GM23248 (cell line): ENCODE data around the gene ETV6. TPM values are rescaled to one million over a fixed set of nuclear protein-coding genes. Genes with fewer than 3 reads are reported as not detected.
A peak's percentile ranks its signal among the peaks of the same experiment; 100 is the strongest.

Experiments
- DNase-seq: peaks from one replicate; pipeline ENCODE4 v3.0.0-alpha.2; 2015
- H2AFZ ChIP-seq: fragments of 200-600 bp; sonication (generic); 2 replicates; pipeline ENCODE4 v1.6.1; 2016; ENCODE audit warnings: antibody characterized with exemption
- H3F3A ChIP-seq: fragments of 200-600 bp; sonication (generic); 2 replicates; pipeline ENCODE4 v1.6.1; 2016; ENCODE audit warnings: mild to moderate bottlenecking, antibody characterized with exemption, mixed run types; ENCODE audit not compliant: insufficient read depth
- H3K27ac ChIP-seq: fragments of 200-600 bp; sonication (generic); 2 replicates; pipeline ENCODE4 v1.5.1; 2016; ENCODE audit warnings: mild to moderate bottlenecking
- H3K27me3 ChIP-seq: fragments of 200-600 bp; sonication (generic); replicated peaks from 2 replicates; pipeline ENCODE4 v1.6.1; 2016; ENCODE audit warnings: mild to moderate bottlenecking; ENCODE audit not compliant: insufficient read depth
- H3K36me3 ChIP-seq: fragments of 200-600 bp; sonication (generic); 2 replicates; pipeline ENCODE4 v1.6.1; 2016; ENCODE audit warnings: low read depth, mild to moderate bottlenecking
- H3K4me1 ChIP-seq: fragments of 200-600 bp; sonication (generic); 2 replicates; pipeline ENCODE4 v1.6.1; 2016; ENCODE audit warnings: mild to moderate bottlenecking; ENCODE audit not compliant: insufficient read depth
- H3K4me2 ChIP-seq: fragments of 200-600 bp; sonication (generic); one replicate; pipeline ENCODE4 v1.6.1; 2016; ENCODE audit warnings: mild to moderate bottlenecking; ENCODE audit not compliant: unreplicated experiment
- H3K4me3 ChIP-seq: fragments of 200-600 bp; sonication (generic); 2 replicates; pipeline ENCODE4 v1.5.1; 2016; ENCODE audit warnings: mild to moderate bottlenecking
- H3K79me2 ChIP-seq: fragments of 200-600 bp; sonication (generic); 2 replicates; pipeline ENCODE4 v1.6.1; 2016; ENCODE audit warnings: mild to moderate bottlenecking; ENCODE audit not compliant: insufficient read depth
- H3K9ac ChIP-seq: fragments of 200-600 bp; sonication (generic); 2 replicates; pipeline ENCODE4 v1.6.1; 2016; ENCODE audit warnings: mild to moderate bottlenecking
- H3K9me2 ChIP-seq: fragments of 200-600 bp; sonication (generic); 2 replicates; pipeline ENCODE4 v1.6.1; 2016; ENCODE audit warnings: mixed run types, mild to moderate bottlenecking, moderate library complexity; ENCODE audit not compliant: insufficient read depth
- H3K9me3 ChIP-seq: fragments of 200-600 bp; sonication (generic); one replicate; pipeline ENCODE4 v1.6.1; 2017; ENCODE audit warnings: low read depth
- H4K20me1 ChIP-seq: fragments of 200-600 bp; sonication (generic); 2 replicates; pipeline ENCODE4 v1.6.0; 2016; ENCODE audit not compliant: insufficient read depth
- EZH2 ChIP-seq: fragments of 200-600 bp; sonication (generic); IDR thresholded peaks from 2 replicates; pipeline ENCODE4 v1.6.1; 2018; ENCODE audit warnings: antibody characterized with exemption, mild to moderate bottlenecking; ENCODE audit not compliant: insufficient read depth, poor library complexity, severe bottlenecking
- EZH2phosphoT487 ChIP-seq: fragments of 200-600 bp; sonication (generic); IDR thresholded peaks from 2 replicates; pipeline ENCODE4 v1.6.1; 2018; ENCODE audit warnings: antibody characterized with exemption, moderate library complexity, mild to moderate bottlenecking, low read depth; ENCODE audit not compliant: insufficient read depth
- WGBS, 2 experiments: methylation state at CpG; one replicate each; pipeline ENCODE4 v1.1.6; 2015 to 2017; ENCODE audit warnings: low lambda C conversion rate in 2 of 2, low coverage in 1 of 2; ENCODE audit errors: missing lambda C conversion rate in 2 of 2; 5-methylcytosine and 5-hydroxymethylcytosine counted together
- in situ Hi-C: fragments of 300-500 bp; cut with MboI; formaldehyde crosslinking; loops from 2 replicates; pipeline ENCODE4 v1.15.0; 2020
- polyA plus RNA-seq: library from polyadenylated mRNA; unstranded; fragments of >200 nt; fragmentation: Nextera tagmentation; extraction: Ambion mirVana; gene quantifications from 2 replicates; pipeline ENCODE4 v1.2.1, GENCODE V29; 2016
- total RNA-seq: library from RNA; depleted of rRNA; stranded (reverse); fragments of >200 nt; shearing (Covaris generic); gene quantifications from 2 replicates; pipeline ENCODE4 v1.2.3, GENCODE V29; 2014

Gene ETV6
- total and polyA plus RNA-seq, 2 experiments from 2014 or later: 2.5 to 10.4 TPM

DNA sequence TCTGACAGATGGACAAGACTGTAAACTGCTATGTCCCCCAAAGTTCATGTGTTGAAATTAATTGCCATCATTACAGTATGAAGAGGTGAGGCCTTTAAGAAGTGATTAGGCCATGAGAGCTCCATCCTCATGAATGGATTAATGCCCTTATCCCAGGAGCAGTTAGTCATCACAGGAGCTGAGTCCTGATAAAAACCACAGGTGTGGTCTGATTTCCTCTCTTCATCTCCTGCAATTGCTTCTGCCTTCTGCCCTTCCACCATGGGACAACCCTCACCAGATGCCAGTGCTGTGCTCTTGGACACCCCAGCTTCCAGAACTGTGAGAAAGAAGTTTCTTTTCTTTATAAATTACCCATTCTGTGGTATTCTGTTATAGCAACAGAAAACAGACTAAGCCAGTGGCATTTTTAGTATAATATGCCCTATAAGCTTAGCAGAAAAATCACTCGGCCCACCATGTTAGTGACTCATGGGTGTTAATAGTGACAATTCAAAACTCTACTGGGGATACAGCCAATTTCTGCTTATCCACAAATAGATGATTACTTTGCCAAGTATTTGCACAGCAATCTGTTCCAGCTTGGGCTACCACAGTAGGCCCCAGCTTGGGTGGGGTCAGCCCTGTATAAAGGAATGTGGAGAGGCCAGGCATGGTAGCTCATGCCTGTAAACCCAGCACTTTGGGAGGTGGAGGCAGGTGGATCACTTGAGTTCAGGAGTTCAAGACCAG is 292.3 kb downstream of the ETV6 start:
- in situ Hi-C loops: no loop called here
- Histone ChIP-seq H3K9me3 (no peaks in the 10 kb centered on the region), H3K36me3 (no peaks in the 10 kb centered on the region), H2AFZ (peak overlapping the region; percentile 0; the same call in 1 of the 2 replicates), H3K27me3 (no peaks in the 10 kb centered on the region), H3F3A (peaks cover 22% of the 10 kb centered on the region), H3K4me1 (peaks cover 17% of the 10 kb centered on the region), H3K9me2 (no peaks in the 10 kb centered on the region), H3K4me2 (peak overlapping the region; percentile 22), H3K79me2 (no peaks in the 10 kb centered on the region), H3K9ac (peak overlapping the region; percentile 14; the same call in 1 of the 2 replicates), H3K27ac (peak overlapping the region; percentile 62), H3K4me3 (no peak overlapping the region), H4K20me1 (no peaks in the 10 kb centered on the region)
- DNase-seq: peak; percentile 95
- 0% methylated on average over 1 of the region's 1 CpG for WGBS, 2 experiments
- TF ChIP-seq EZH2: no peak
- TF ChIP-seq EZH2phosphoT487: no peak

DNA sequence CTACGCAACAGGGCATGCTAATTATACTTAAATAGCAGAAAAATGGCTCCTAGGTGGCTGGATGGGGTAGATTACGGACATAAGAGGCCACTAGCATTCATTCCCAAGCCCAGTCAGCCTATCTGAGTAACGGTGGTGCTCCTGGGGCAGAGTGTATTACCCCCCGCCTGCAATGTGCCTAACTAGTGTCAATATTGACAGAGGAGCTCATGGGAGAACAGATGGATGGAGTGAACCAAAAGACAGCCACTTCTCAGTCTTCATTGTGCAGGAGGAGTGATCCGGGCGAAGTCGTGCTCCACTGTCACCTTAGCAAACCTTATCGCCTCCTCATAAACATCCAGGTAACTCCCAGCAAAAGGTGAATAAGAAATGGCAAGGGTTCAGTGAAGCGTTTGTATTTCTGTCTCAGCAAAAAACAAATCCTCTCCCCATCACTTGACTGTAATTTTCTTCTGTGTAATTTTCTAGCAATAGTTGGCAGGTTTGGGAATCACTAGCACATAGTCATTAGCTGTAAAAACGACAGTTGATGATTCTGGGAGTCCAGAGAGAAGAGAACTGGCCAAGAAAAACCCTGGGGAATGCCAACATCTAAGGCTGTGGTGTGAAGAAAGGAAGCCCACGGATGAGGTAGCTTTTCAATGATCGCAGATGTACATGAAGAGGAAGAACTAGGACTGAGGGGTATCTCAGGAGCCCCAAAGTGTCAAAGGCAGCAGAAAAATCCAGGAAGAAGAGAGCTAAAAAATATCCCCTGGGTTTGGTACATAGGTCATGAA is 294.6 kb downstream of the ETV6 start:
- peaks cover 8% of the 10 kb centered on the region for H3K27me3 ChIP-seq
- 78 to 82% methylated on average over 12 of the region's 12 CpGs for WGBS, 2 experiments
- H3K9me2 ChIP-seq: no peaks in the 10 kb centered on the region
- no peak overlapping the region for H3K4me2 ChIP-seq
- peaks cover 17% of the 10 kb centered on the region for H3K4me1 ChIP-seq
- TF ChIP-seq EZH2 (no peak), EZH2phosphoT487 (no peak)
- no peak overlapping the region for H3K9ac ChIP-seq
- H3F3A ChIP-seq: peaks cover 22% of the 10 kb centered on the region
- H3K9me3 ChIP-seq: no peaks in the 10 kb centered on the region
- no peaks in the 10 kb centered on the region for H4K20me1 ChIP-seq
- no peak for DNase-seq
- no peak overlapping the region for H3K4me3 ChIP-seq
- H3K36me3 ChIP-seq: no peaks in the 10 kb centered on the region
- in situ Hi-C loops: no loop called here
- no peak overlapping the region for H2AFZ ChIP-seq
- no peaks in the 10 kb centered on the region for H3K79me2 ChIP-seq
- no peak overlapping the region for H3K27ac ChIP-seq
